IMR-90 (cell line): ENCODE results near the gene ADCY1. TPM values are rescaled to one million over a fixed set of nuclear protein-coding genes. Genes with fewer than 3 reads are reported as not detected.
A peak's percentile ranks its signal among the peaks of the same experiment; 100 is the strongest.

Experiments used
- ATAC-seq: fragments of 200-7000 bp; cut with Tn5 transposase; 2 replicates; pipeline ENCODE4 v1.9.1; 2020; ENCODE audit warnings: low read depth, mild to moderate bottlenecking, moderate library complexity
- BruUV-seq: library from RNA; stranded (reverse); fragments of 400-500 nt; replicated peaks from 2 replicates; lab custom pipeline; 2021; lab: Mats Ljungman, UMichigan
- CTCF ChIA-PET: fragments of 300-600 bp; formaldehyde crosslinking; extraction: SDS; loops from one replicate; lab custom pipeline; 2021; ENCODE audit warnings: antibody characterized with exemption; lab: Yijun Ruan, JAX
- POLR2A ChIA-PET: fragments of 300-600 bp; sonication (Branson Sonifier 250); formaldehyde crosslinking; loops from one replicate; lab custom pipeline; 2022; ENCODE audit warnings: antibody characterized with exemption; ENCODE audit not compliant: unreplicated experiment; lab: Charles Lee
- DNase-seq: peaks from one replicate; pipeline ENCODE4 v3.0.0; 2013
- H2AFZ ChIP-seq: replicated peaks from 2 replicates; pipeline ENCODE3; 2013; ENCODE audit warnings: low read length, mild to moderate bottlenecking; ENCODE audit not compliant: poor library complexity
- H2AK5ac ChIP-seq: 2 replicates; pipeline ENCODE4 v1.6.1; 2013; ENCODE audit warnings: low read depth, low read length, inconsistent platforms
- H2AK9ac ChIP-seq: replicated peaks from 2 replicates; pipeline ENCODE3; 2013; ENCODE audit warnings: mild to moderate bottlenecking, low read depth, low read length, moderate library complexity; ENCODE audit not compliant: poor library complexity
- H2BK120ac ChIP-seq: 2 replicates; pipeline ENCODE4 v1.6.1; 2013; ENCODE audit warnings: low read depth, low read length, inconsistent platforms
- H2BK15ac ChIP-seq: 3 replicates; pipeline ENCODE4 v1.6.1; 2013; ENCODE audit warnings: low read depth, low read length, inconsistent platforms
- H2BK20ac ChIP-seq: 2 replicates; pipeline ENCODE4 v1.6.1; 2013; ENCODE audit warnings: low read depth, mild to moderate bottlenecking, inconsistent platforms, low read length, moderate library complexity
- H2BK5ac ChIP-seq: 2 replicates; pipeline ENCODE4 v1.6.1; 2013; ENCODE audit warnings: mild to moderate bottlenecking, low read depth, low read length, inconsistent platforms; ENCODE audit not compliant: poor library complexity, severe bottlenecking
- H3K14ac ChIP-seq: replicated peaks from 2 replicates; pipeline ENCODE4 v1.6.1; 2013; ENCODE audit warnings: low read depth, low read length, inconsistent platforms
- H3K18ac ChIP-seq: 2 replicates; pipeline ENCODE4 v1.6.1; 2013; ENCODE audit warnings: low read depth, low read length, control low read depth
- H3K23ac ChIP-seq: 2 replicates; pipeline ENCODE4 v1.6.1; 2013; ENCODE audit warnings: low read depth, low read length, inconsistent platforms
- H3K27ac ChIP-seq: 2 replicates; pipeline ENCODE4 v1.5.1; 2013; ENCODE audit warnings: mild to moderate bottlenecking, control low read depth, low read length; ENCODE audit not compliant: insufficient read depth
- H3K27me3 ChIP-seq: 2 replicates; pipeline ENCODE4 v1.6.1; 2013; ENCODE audit warnings: low read length; ENCODE audit not compliant: control insufficient read depth, insufficient read depth
- H3K36me3 ChIP-seq: 2 replicates; pipeline ENCODE4 v1.6.1; 2013; ENCODE audit warnings: low read length, mixed read lengths; ENCODE audit not compliant: control insufficient read depth, insufficient read depth
- H3K4ac ChIP-seq: 2 replicates; pipeline ENCODE4 v1.6.1; 2013; ENCODE audit warnings: low read depth, low read length, inconsistent platforms
- H3K4me1 ChIP-seq: 2 replicates; pipeline ENCODE4 v1.6.1; 2013; ENCODE audit warnings: low read length, mixed read lengths; ENCODE audit not compliant: control insufficient read depth, insufficient read depth
- H3K4me2 ChIP-seq: 2 replicates; pipeline ENCODE4 v1.6.1; 2013; ENCODE audit warnings: low read depth, mild to moderate bottlenecking, control low read depth, low read length, moderate library complexity
- H3K4me3 ChIP-seq: 2 replicates; pipeline ENCODE4 v1.5.1; 2013; ENCODE audit warnings: low read depth, mild to moderate bottlenecking, control low read depth, low read length, moderate library complexity; ENCODE audit not compliant: insufficient read depth
- H3K56ac ChIP-seq: 2 replicates; pipeline ENCODE4 v1.6.1; 2013; ENCODE audit warnings: low read length, inconsistent platforms; ENCODE audit not compliant: insufficient read depth; ENCODE audit errors: extremely low read depth
- H3K79me1 ChIP-seq, 2 experiments: 2 replicates each; pipeline ENCODE4 v1.6.1; 2013; ENCODE audit warnings: low read length in 2 of 2, inconsistent platforms in 1 of 2, low read depth in 1 of 2
- H3K9ac ChIP-seq: 2 replicates; pipeline ENCODE4 v1.6.1; 2013; ENCODE audit warnings: low read depth, low read length, control low read depth
- H3K9me1 ChIP-seq: 2 replicates; pipeline ENCODE4 v1.6.1; 2013; ENCODE audit warnings: low read length, inconsistent platforms; ENCODE audit not compliant: insufficient read depth
- H3K9me3 ChIP-seq: 2 replicates; pipeline ENCODE4 v1.6.1; 2013; ENCODE audit warnings: low read length; ENCODE audit not compliant: control insufficient read depth, insufficient read depth
- H4K20me1 ChIP-seq: 2 replicates; pipeline ENCODE4 v1.6.1; 2013; ENCODE audit warnings: low read length, inconsistent platforms; ENCODE audit not compliant: insufficient read depth
- H4K5ac ChIP-seq: 2 replicates; pipeline ENCODE4 v1.6.1; 2013; ENCODE audit warnings: mild to moderate bottlenecking, low read depth, low read length, control low read depth
- H4K8ac ChIP-seq, 2 experiments: 2 replicates each; pipeline ENCODE4 v1.6.1; 2013; ENCODE audit warnings: low read depth in 2 of 2, low read length in 2 of 2, control low read depth in 1 of 2, inconsistent platforms in 1 of 2
- H4K91ac ChIP-seq: 2 replicates; pipeline ENCODE4 v1.6.1; 2013; ENCODE audit warnings: low read depth, low read length, inconsistent platforms; ENCODE audit not compliant: insufficient read depth
- BHLHE40 ChIP-seq: fragments of 150-350 bp; IDR thresholded peaks from 2 replicates; pipeline ENCODE4 v1.6.1; 2016; ENCODE audit warnings: mild to moderate bottlenecking, low read depth, low read length
- CEBPB ChIP-seq: IDR thresholded peaks from 2 replicates; pipeline ENCODE4 v1.6.1; 2012; ENCODE audit warnings: low read depth, low read length, improper control_type of control experiment
- FOS ChIP-seq: fragments of 150-350 bp; IDR thresholded peaks from 2 replicates; pipeline ENCODE4 v1.6.1; 2016; ENCODE audit warnings: low read depth, low read length
- MXI1 ChIP-seq: IDR thresholded peaks from 2 replicates; pipeline ENCODE4 v1.6.1; 2012; ENCODE audit warnings: low read depth, mild to moderate bottlenecking, low read length, moderate library complexity, borderline replicate concordance
- POLR2A ChIP-seq: IDR thresholded peaks from 2 replicates; pipeline ENCODE4 v1.6.1; 2012; ENCODE audit warnings: mild to moderate bottlenecking, low read depth, low read length
- RAD21 ChIP-seq: IDR thresholded peaks from 2 replicates; pipeline ENCODE4 v1.6.1; 2012; ENCODE audit warnings: low read length, improper control_type of control experiment
- SMC3 ChIP-seq: fragments of 150-350 bp; IDR thresholded peaks from 2 replicates; pipeline ENCODE4 v1.6.1; 2016; ENCODE audit warnings: low read depth, mild to moderate bottlenecking, antibody characterized with exemption, low read length, moderate library complexity
- WGBS, 2 experiments: methylation state at CpG; one replicate each; pipeline versions ENCODE4 v1.1.5 to v1.1.7; 2013; ENCODE audit warnings: missing lambda C conversion rate in 2 of 2; ENCODE audit not compliant: insufficient read length in 1 of 2; ENCODE audit errors: extremely low coverage in 2 of 2; 5-methylcytosine and 5-hydroxymethylcytosine counted together
- dilution Hi-C: fragments of 300-500 bp; cut with HindIII; formaldehyde crosslinking; loops from one replicate; pipeline ENCODE4 v1.14.3; 2018; ENCODE audit warnings: low sequenced_read_pairs; ENCODE audit not compliant: unreplicated experiment
- in situ Hi-C: fragments of 300-500 bp; cut with MboI; formaldehyde crosslinking; loops from 3 replicates; pipeline ENCODE4 v1.14.3; 2019; ENCODE audit warnings: low sequenced_read_pairs, inconsistent platforms, mixed read lengths
- intact Hi-C: fragments of 100-400 bp; cut with micrococcal nuclease; formaldehyde crosslinking; loops from 2 replicates; pipeline ENCODE4 v1.10.0; 2022
- polyA plus RNA-seq, 3 experiments: library from polyadenylated mRNA; depleted of rRNA; stranded (reverse); fragments of >200 nt; gene quantifications; 2 replicates each; pipeline ENCODE4 v1.2.3, GENCODE V29; 2012; ENCODE audit warnings: low replicate concordance in 1 of 3
- total RNA-seq: library from RNA; depleted of rRNA; stranded (reverse); fragments of >200 nt; gene quantifications from 2 replicates; pipeline ENCODE4 v1.2.3, GENCODE V29; 2012

The ADCY1 gene
- total and polyA plus RNA-seq, 2 of the 4 experiments (the other 2 are of a cell fraction) = 0.18 to 0.24 TPM

DNA sequence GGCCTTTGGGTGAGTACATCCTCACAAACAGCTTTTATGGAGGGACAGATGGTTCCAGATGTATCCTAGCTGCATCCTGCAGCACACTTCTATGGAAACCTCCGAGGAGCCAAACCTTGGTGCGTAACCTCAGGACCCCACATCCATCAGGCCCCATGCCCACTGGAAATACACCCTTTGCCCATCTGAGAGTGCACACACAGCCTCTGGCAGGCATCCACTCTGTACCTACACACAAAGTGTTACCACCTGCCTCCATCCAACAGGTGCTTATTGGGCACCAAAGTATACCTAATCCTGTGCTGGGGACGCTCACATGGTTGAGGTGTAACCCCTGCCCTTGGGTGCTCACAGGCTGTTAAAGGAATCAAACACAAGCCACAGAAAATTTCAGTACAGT is 117.9 kb downstream of the ADCY1 start:
- H3K27me3 ChIP-seq = no peaks in the 10 kb centered on the region
- no peak overlapping the region for H3K14ac ChIP-seq
- peaks cover 11% of the 10 kb centered on the region for H3K4me1 ChIP-seq
- no peak overlapping the region for H3K4me3 ChIP-seq
- H3K36me3 ChIP-seq = no peaks in the 10 kb centered on the region
- H4K20me1 ChIP-seq = no peaks in the 10 kb centered on the region
- in situ Hi-C loops (no loop called here), dilution Hi-C loops (no loop called here), intact Hi-C loops (no loop called here)
- no peaks in the 10 kb centered on the region for H3K9me3 ChIP-seq
- peak overlapping the region; percentile 53; the same call in 1 of the 3 replicates for H2BK15ac ChIP-seq
- H3K4me2 ChIP-seq = no peak overlapping the region
- no peak overlapping the region for H3K23ac ChIP-seq
- H3K27ac ChIP-seq = no peak overlapping the region
- H4K8ac ChIP-seq = no peak overlapping the region
- CTCF ChIA-PET = no interaction called here
- peaks cover 9% of the 10 kb centered on the region; the same call in 1 of the 2 replicates for H3K9me1 ChIP-seq
- no peak overlapping the region for H3K9ac ChIP-seq
- 100% methylated on average over 2 of the region's 3 CpGs; no CpG with 5 or more reads in 1 of the 2 experiments for WGBS, 2 experiments
- H3K4ac ChIP-seq = 0 out of 2 replicates have a peak overlapping the region, but pooled peaks have one; percentile 4
- H2AFZ ChIP-seq = no peak overlapping the region
- H4K5ac ChIP-seq = no peak overlapping the region
- ATAC-seq (no peak), DNase-seq (no peak)
- H2BK20ac ChIP-seq = 0 out of 2 replicates have a peak overlapping the region, but pooled peaks have one; percentile 10
- H2BK5ac ChIP-seq = no peak overlapping the region
- H4K91ac ChIP-seq = no peak overlapping the region
- H3K56ac ChIP-seq = no peak overlapping the region
- no peak overlapping the region for H2AK9ac ChIP-seq
- TF ChIP-seq SMC3 = no peak
- TF ChIP-seq BHLHE40 = no peak
- no peak for TF ChIP-seq MXI1
- TF ChIP-seq FOS = no peak
- TF ChIP-seq CEBPB = no peak
- TF ChIP-seq RAD21 = no peak
- no peak for TF ChIP-seq POLR2A
- H3K18ac ChIP-seq = no peak overlapping the region
- no peaks in the 10 kb centered on the region for H3K79me1 ChIP-seq
- no peak overlapping the region for H2BK120ac ChIP-seq
- BruUV-seq = no TSS peak
- POLR2A ChIA-PET = no interaction called here
- H2AK5ac ChIP-seq = no peak overlapping the region
